Psoas muscle (tissue), 8 donors: ENCODE data around the gene COX20. TPM values are rescaled to one million over a fixed set of nuclear protein-coding genes. Genes with fewer than 3 reads are reported as not detected.

Source experiments
- ATAC-seq, 4 donors: fragments of 200-7000 bp; cut with Tn5 transposase; one replicate each; pipeline ENCODE4 v1.9.1; 2020; ENCODE audit warnings: moderate library complexity in 3 of 4, mild to moderate bottlenecking in 2 of 4
- DNase-seq, 2 donors: peaks; one replicate each; pipeline ENCODE4 v3.0.0-alpha.2; 2020
- H3K27ac ChIP-seq: fragments of 200-600 bp; one replicate; pipeline ENCODE4 v1.8.0; 2022
- H3K27me3 ChIP-seq, 3 donors: fragments of 200-600 bp in 1 of 3; one replicate each; pipeline versions ENCODE4 v1.6.1 to v1.8.0; 2013 to 2022; ENCODE audit warnings: low read length in 2 of 3, mild to moderate bottlenecking in 2 of 3, moderate library complexity in 1 of 3; ENCODE audit not compliant: insufficient read depth in 3 of 3
- H3K36me3 ChIP-seq, 2 donors: fragments of 200-600 bp in 1 of 2; one replicate each; pipeline versions ENCODE4 v1.6.1 to v1.8.0; 2013 to 2022; ENCODE audit warnings: low read depth in 1 of 2, mild to moderate bottlenecking in 1 of 2, moderate library complexity in 1 of 2; ENCODE audit not compliant: insufficient read depth in 1 of 2
- H3K4me1 ChIP-seq: fragments of 200-600 bp; one replicate; pipeline ENCODE4 v1.8.0; 2022
- H3K4me3 ChIP-seq: fragments of 200-600 bp; one replicate; pipeline ENCODE4 v1.8.0; 2022; ENCODE audit warnings: mild to moderate bottlenecking
- H3K9me3 ChIP-seq: fragments of 200-600 bp; one replicate; pipeline ENCODE4 v1.8.0; 2022
- CTCF ChIP-seq: fragments of 200-600 bp; IDR thresholded peaks from one replicate; pipeline ENCODE4 v1.8.0; 2022; ENCODE audit warnings: antibody characterized with exemption
- WGBS, 3 donors: extraction: QIAGEN DNeasy Blood & Tissue Kit; methylation state at CpG; one replicate each; pipeline versions ENCODE4 v1.1.6 to v1.1.7; 2013; 5-methylcytosine and 5-hydroxymethylcytosine counted together
- intact Hi-C, 2 donors: fragments of 100-400 bp; cut with DNase I; formaldehyde crosslinking; loops; one replicate each; pipeline versions ENCODE4 v1.11.0 to v1.14.2; 2022
- polyA plus RNA-seq, 3 donors: library from polyadenylated mRNA; stranded (reverse); fragments of 200-250 nt; gene quantifications; one replicate each; pipeline ENCODE4 v1.2.3, GENCODE V29; 2013
- total RNA-seq, 4 donors: library from RNA; stranded (reverse); fragmentation: NEBNext Ultra II Directional in 2 of 4; extraction: Animal tissue kit (Norgen Biotek cat#: 25700) in 2 of 4; gene quantifications; one replicate each; pipeline versions ENCODE4 v1.2.1 to v1.2.4, GENCODE V29; 2021 to 2023
- donor health status: healthy with polysubstance abuse.
- donor health status: DM: no; HTN: no; CAD: no; lungs with moderate emphysema.
- donor health status: Bipolar disorder and iron deficiency.
- donor health status: healthy.
- donor health status: DM: yes; HTN: yes; CAD: no.
- donor health status: DM: no; HTN: no; CAD: no.
- donor health status: DM: no; HTN: no; CAD: no.
- donor health status: DM: yes; HTN: yes; CAD: no.

Gene COX20
- total and polyA plus RNA-seq, 7 donors, result 22.6 to 76.8 (median 35.8) TPM

- Histone ChIP-seq H3K27me3 (peaks cover 0 to 15% (median 2%) of the 10 kb centered on the region in 3 donors), H3K36me3 (no peaks in the 10 kb centered on the region), H3K9me3 (no peaks in the 10 kb centered on the region), H3K4me1 (no peaks in the 10 kb centered on the region), H3K27ac (no peak overlapping the region), H3K4me3 (no peak overlapping the region)
- DNase-seq (no peak), ATAC-seq (no peak)
- TF ChIP-seq CTCF, result no peak
- intact Hi-C loops, result loop anchor here in 1 of 2 donors (10.0 kb wide), 1 partner anchor 1887 kb away; no protein-coding TSS in a partner anchor
- WGBS, 3 donors, result 82 to 90% (median 87%) methylated on average over 12 of the region's 12 CpGs
Observed at GRCh38 chr1:244817415-244817894, 18.0 kb upstream of the COX20 start.

DNA sequence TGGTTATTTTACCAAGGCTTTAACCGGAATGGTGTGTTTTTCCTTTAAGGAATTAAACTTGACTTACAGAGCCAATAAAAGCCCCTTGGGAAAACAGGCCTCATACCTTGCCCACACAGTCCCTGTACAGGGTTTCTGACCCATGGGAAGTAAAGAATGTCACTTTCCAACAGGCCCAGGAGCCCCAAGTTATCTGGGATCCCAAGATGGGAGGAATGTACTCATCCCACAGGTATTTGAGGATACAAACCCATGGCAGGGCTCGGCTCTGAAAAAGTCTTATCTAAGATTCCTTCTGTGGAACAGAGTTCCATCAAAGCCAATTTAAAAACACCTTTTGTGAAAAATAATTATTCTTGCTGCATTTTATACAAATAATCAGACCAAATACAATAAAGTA, 15.3 kb upstream of the COX20 start:
- ATAC-seq (no peak), DNase-seq (no peak)
- H3K9me3 ChIP-seq, result no peaks in the 10 kb centered on the region
- intact Hi-C loops, result no loop called here
- TF ChIP-seq CTCF, result no peak
- no peak overlapping the region for H3K27ac ChIP-seq
- H3K27me3 ChIP-seq, result peaks cover 0 to under 1% (median 0%) of the 10 kb centered on the region in 3 donors
- no peaks in the 10 kb centered on the region for H3K4me1 ChIP-seq
- H3K36me3 ChIP-seq, result no peaks in the 10 kb centered on the region
- H3K4me3 ChIP-seq, result no peak overlapping the region
- 75 to 82% (median 80%) methylated on average over 2 of the region's 2 CpGs for WGBS, 3 donors

DNA sequence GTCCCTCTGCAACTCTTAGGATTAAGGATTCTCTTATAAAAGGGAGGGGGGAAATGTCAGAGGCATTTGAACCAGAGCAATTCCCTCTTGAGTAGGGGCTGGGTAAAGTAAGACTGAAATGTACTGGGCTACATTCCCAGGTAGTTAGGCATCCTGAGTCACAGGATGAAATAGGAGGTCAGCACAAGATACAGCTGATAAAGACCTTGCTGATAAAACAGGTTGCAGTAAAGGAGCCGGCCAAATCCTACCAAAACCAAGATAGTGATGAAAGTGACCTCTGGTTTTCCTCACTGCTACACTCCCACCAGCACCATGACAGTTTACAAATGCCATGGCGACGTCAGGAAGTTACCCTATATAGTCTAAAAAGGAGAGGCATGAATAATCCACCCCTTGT, 14.3 kb upstream of the COX20 start:
- no peaks in the 10 kb centered on the region for H3K9me3 ChIP-seq
- no peaks in the 10 kb centered on the region for H3K36me3 ChIP-seq
- no peak for TF ChIP-seq CTCF
- DNase-seq, result no peak
- intact Hi-C loops, result no loop called here
- no peak for ATAC-seq
- H3K27me3 ChIP-seq, result no peaks in the 10 kb centered on the region
- WGBS, 3 donors, result 79 to 82% (median 80%) methylated on average over 3 of the region's 3 CpGs
- no peak overlapping the region for H3K4me3 ChIP-seq
- no peak overlapping the region for H3K27ac ChIP-seq
- H3K4me1 ChIP-seq, result no peaks in the 10 kb centered on the region

DNA sequence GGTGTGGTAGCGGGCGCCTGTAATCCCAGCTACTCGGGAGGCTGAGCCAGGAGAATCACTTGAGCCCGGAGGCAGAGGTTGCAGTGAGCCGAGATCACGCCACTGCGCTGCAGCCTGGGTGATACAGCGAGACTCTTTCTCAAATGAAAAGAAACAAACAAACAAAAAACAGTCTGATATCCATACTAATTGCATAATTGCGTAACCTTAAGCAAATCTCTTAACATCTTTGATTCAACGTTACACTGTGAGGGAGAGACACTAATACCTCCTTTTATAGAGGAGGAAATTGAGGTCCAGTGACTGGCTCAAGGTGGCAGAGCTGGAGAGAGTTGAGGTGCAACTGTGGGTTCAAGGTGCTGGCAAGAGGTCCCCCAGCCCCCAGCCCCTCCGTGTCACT, 12.6 kb upstream of the COX20 start:
- H3K4me1 ChIP-seq, result no peaks in the 10 kb centered on the region
- no peak for TF ChIP-seq CTCF
- no peaks in the 10 kb centered on the region for H3K27me3 ChIP-seq
- no peak overlapping the region for H3K4me3 ChIP-seq
- H3K27ac ChIP-seq, result no peak overlapping the region
- DNase-seq, result no peak
- H3K36me3 ChIP-seq, result peaks cover 0 to 3% of the 10 kb centered on the region in 2 donors
- 92% methylated on average over 11 of the region's 11 CpGs for WGBS, 3 donors
- H3K9me3 ChIP-seq, result no peaks in the 10 kb centered on the region
- intact Hi-C loops, result no loop called here
- ATAC-seq, result no peak

- Histone ChIP-seq H3K27me3 (no peaks in the 10 kb centered on the region), H3K36me3 (peaks cover 0 to 6% of the 10 kb centered on the region in 2 donors), H3K27ac (no peak overlapping the region), H3K4me1 (no peaks in the 10 kb centered on the region), H3K9me3 (no peaks in the 10 kb centered on the region), H3K4me3 (no peak overlapping the region)
- intact Hi-C loops, result no loop called here
- WGBS, 3 donors, result 55 to 73% (median 62%) methylated on average over 4 of the region's 4 CpGs
- DNase-seq (no peak), ATAC-seq (no peak)
- no peak for TF ChIP-seq CTCF
Observed at GRCh38 chr1:244826712-244827111, 8.7 kb upstream of the COX20 start.
